GM12872 (cell line): ENCODE results near the gene ATXN1L.

ENCODE experiments used
- TF ChIP-seq, protein P1 (sequence below): IDR thresholded peaks from 3 replicates; pipeline ENCODE4 v1.5.1; 2011; ENCODE audit warnings: low read depth, mild to moderate bottlenecking, low read length, moderate library complexity; ENCODE audit not compliant: insufficient read depth

The ATXN1L gene

GRCh38 chr16:71893888-71894228, 48.1 kb downstream of the ATXN1L start:
- TF ChIP-seq, protein P1, sequence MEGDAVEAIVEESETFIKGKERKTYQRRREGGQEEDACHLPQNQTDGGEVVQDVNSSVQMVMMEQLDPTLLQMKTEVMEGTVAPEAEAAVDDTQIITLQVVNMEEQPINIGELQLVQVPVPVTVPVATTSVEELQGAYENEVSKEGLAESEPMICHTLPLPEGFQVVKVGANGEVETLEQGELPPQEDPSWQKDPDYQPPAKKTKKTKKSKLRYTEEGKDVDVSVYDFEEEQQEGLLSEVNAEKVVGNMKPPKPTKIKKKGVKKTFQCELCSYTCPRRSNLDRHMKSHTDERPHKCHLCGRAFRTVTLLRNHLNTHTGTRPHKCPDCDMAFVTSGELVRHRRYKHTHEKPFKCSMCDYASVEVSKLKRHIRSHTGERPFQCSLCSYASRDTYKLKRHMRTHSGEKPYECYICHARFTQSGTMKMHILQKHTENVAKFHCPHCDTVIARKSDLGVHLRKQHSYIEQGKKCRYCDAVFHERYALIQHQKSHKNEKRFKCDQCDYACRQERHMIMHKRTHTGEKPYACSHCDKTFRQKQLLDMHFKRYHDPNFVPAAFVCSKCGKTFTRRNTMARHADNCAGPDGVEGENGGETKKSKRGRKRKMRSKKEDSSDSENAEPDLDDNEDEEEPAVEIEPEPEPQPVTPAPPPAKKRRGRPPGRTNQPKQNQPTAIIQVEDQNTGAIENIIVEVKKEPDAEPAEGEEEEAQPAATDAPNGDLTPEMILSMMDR, result no peak

DNA sequence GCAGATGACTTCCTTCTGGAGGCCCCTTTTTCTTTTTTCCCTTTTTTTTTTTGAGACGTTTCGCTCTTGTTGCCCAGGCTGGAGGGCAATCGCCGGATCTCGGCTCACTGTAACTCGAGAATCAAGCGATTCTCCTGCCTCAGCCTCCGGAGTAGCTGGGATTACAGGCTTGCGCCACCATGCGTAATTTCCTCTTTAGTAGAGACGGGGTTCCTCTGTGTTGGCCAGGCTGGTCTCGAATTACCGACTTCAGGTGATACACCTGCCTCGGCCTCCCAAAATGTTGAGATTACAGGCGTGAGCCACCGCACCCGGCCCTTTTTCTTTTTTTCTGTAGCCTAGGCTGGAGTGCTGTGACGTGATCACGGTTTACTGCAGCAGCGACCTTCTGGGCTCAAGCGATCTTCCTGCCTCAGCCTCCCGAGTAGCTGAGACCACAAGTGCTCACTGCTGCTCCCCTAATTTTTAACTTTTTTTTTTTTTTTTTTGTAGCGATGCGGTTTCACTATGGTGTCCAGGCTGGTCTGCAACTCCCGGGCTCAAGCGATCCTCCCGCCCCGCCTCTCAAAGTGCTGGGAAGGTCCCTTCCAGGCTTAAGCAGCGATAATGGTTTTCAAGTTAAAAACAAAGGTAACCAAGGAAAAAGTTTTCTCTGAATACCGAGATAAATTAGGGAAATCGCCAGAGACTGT, 48.6 kb downstream of the ATXN1L start:
- TF ChIP-seq, protein P1, result peak; percentile 24; the same call in 1 of the 3 replicates

DNA sequence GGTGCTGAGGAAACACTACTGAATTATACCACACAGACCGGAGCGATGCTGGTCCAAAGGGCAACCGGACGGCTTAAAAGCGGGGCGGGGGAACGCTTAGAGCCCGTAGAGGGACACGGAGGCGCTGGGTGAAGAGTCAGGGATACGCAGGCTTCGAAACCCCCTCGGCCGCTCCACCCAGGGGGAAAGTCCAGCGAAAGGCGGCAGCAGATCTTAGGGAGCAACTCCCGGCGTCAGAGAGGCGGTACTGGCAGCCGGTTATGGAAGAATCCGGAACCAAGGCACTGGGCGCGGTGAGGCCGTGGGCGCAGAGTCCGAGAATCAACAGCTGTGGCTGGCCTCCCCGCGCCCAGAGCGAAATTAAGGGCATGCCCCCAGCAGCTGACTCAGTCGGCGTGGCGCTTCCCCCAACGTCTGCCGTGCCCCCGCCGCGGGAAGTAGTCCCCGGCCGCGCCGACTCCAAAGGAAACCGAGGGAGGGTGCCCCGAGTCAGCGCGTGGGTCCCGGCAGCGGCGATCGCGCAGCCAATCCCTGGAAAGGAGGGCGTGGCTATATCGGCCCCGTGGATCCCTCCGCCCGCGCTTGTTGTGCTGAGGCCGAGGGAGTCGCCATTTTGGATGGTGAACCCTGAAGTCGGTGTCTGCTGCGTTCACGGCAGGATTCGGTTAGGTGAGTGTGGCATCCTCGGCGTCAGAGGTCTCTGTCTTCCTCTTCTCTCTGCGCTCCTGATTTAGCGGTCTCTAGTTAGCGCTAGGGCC, 49.3 kb downstream of the ATXN1L start, which contains the start of gene IST1:
Gene IST1, plus strand, starts transcription at position 611 of the 758 bp plus-strand sequence. CDS start 20,110 bp downstream, outside the sequence.
- TF ChIP-seq, protein P1, result 0 out of 3 replicates have a peak, but pooled peaks have one; percentile 2

- TF ChIP-seq, protein P1, result no peak
These were observed 50.0 kb downstream of the ATXN1L start for GRCh38 chr16:71895679-71896365.

DNA sequence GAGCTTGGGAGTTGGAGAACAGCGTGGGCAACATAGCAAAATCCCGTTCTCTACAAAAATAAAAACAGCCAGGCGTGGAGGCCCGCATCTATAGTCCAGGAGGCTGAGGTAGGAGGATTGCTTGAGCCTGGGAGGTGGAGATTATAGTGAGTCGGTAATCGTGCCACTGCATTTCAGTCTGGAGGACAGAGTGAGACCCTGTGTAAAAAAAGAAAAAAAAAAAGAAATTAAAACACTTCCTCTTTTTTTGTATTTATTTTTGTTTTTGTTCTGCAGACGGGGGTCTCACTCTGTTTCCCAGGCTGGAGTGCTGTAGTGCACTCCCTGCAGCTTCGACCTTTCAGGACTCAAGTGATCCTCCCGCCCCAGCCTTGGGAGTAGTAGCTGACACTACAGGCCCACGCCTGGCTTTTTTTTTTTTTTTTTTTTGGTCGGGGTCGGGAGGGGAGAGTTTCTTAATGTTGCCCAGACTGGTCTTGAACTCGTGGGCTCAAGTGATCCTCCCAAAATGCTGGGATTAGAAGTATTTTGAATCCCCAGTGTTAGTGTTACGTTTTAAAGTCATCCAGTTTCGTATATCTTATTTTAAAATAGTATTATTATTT, 51.1 kb downstream of the ATXN1L start:
- TF ChIP-seq, protein P1, result no peak

- TF ChIP-seq, protein P1, result no peak
These were observed 53.4 kb downstream of the ATXN1L start for GRCh38 chr16:71899171-71899570.
